K562 (cell line): ENCODE results near the gene ATP5F1D. TPM values are rescaled to one million over a fixed set of nuclear protein-coding genes. Genes with fewer than 3 reads are reported as not detected.

Experiments used
- CTCF ChIP-seq, 3 experiments: IDR thresholded peaks in 2 of 3; conservative IDR thresholded peaks in 1 of 3; 2 replicates each; pipeline ENCODE4 v1.5.1; 2011 to 2012; ENCODE audit warnings: low read length in 3 of 3, mild to moderate bottlenecking in 3 of 3, control low read depth in 2 of 3, improper control_type of control experiment in 1 of 3, inconsistent platforms in 1 of 3, low read depth in 1 of 3, mixed read lengths in 1 of 3, moderate library complexity in 1 of 3; ENCODE audit not compliant: insufficient read depth in 2 of 3
- DPF2 ChIP-seq: fragments of 450-650 bp; IDR thresholded peaks from 2 replicates; pipeline ENCODE4 v1.6.1; 2016
- ELF4 ChIP-seq: fragments of 450-650 bp; formaldehyde crosslinking; IDR thresholded peaks from 2 replicates; pipeline ENCODE4 v1.4.0; 2022; ENCODE audit warnings: missing genetic modification characterization
- HDAC1 ChIP-seq, 2 experiments: fragments of 450-650 bp; IDR thresholded peaks; 2 replicates each; pipeline ENCODE4 v1.6.1; 2016 to 2017; ENCODE audit warnings: inconsistent platforms in 1 of 2, mild to moderate bottlenecking in 1 of 2, moderate library complexity in 1 of 2
- IRF1 ChIP-seq: sonication (generic); formaldehyde crosslinking; IDR thresholded peaks from 2 replicates; pipeline ENCODE4 v1.8.0; 2022; ENCODE audit warnings: missing genetic modification reagents, mild to moderate bottlenecking, borderline replicate concordance
- KAT7 ChIP-seq: sonication (generic); formaldehyde crosslinking; IDR thresholded peaks from 2 replicates; pipeline ENCODE4 v1.8.0; 2022; ENCODE audit warnings: missing genetic modification reagents, mild to moderate bottlenecking, borderline replicate concordance
- KDM4B ChIP-seq, 2 experiments: fragments of 450-650 bp in 1 of 2; sonication (generic) in 1 of 2; IDR thresholded peaks; 2 replicates each; pipeline ENCODE4 v1.6.1; 2016 to 2017; ENCODE audit warnings: borderline replicate concordance in 2 of 2, antibody characterized with exemption in 1 of 2, low read depth in 1 of 2, mild to moderate bottlenecking in 1 of 2
- MAZ ChIP-seq, 2 experiments: fragments of 450-650 bp in 1 of 2; sonication (generic) in 1 of 2; formaldehyde crosslinking; IDR thresholded peaks in 1 of 2; conservative IDR thresholded peaks in 1 of 2; 2 replicates each; pipeline versions ENCODE4 v1.4.0 to v1.5.0; 2020; ENCODE audit warnings: mild to moderate bottlenecking in 1 of 2, missing genetic modification reagents in 1 of 2
- MTA3 ChIP-seq: fragments of 450-650 bp; formaldehyde crosslinking; IDR thresholded peaks from 2 replicates; pipeline ENCODE4 v1.6.1; 2017; ENCODE audit warnings: mild to moderate bottlenecking, borderline replicate concordance
- OTX1 ChIP-seq: fragments of 450-650 bp; formaldehyde crosslinking; IDR thresholded peaks from 2 replicates; pipeline ENCODE4 v1.4.0; 2022; ENCODE audit warnings: mild to moderate bottlenecking
- PHF8 ChIP-seq: fragments of 200-600 bp; sonication (generic); IDR thresholded peaks from 2 replicates; pipeline ENCODE4 v1.6.1; 2012; ENCODE audit warnings: mixed run types, mild to moderate bottlenecking, inconsistent platforms, low read length, moderate library complexity, borderline replicate concordance
- SREBF1 ChIP-seq: fragments of 150-350 bp; IDR thresholded peaks from 2 replicates; pipeline ENCODE4 v1.6.1; 2014; ENCODE audit warnings: antibody characterized with exemption, low read depth, low read length, borderline replicate concordance
- SRSF7 ChIP-seq: fragments of 200-400 bp; formaldehyde crosslinking; optimal IDR thresholded peaks from 2 replicates; pipeline ENCODE3; 2017; ENCODE audit warnings: mild to moderate bottlenecking, low read depth, low read length
- TAF1 ChIP-seq: IDR thresholded peaks from 2 replicates; pipeline ENCODE4 v1.6.1; 2011; ENCODE audit warnings: mild to moderate bottlenecking, low read length, moderate library complexity; ENCODE audit not compliant: insufficient read depth, control insufficient read depth, severe bottlenecking; ENCODE audit errors: extremely low read depth
- ZNF263 ChIP-seq: sonication (generic); formaldehyde crosslinking; IDR thresholded peaks from 2 replicates; pipeline ENCODE4 v1.8.0; 2022; ENCODE audit warnings: mild to moderate bottlenecking, missing genetic modification reagents, borderline replicate concordance
- polyA plus RNA-seq, 8 experiments: library from polyadenylated mRNA; depleted of rRNA in 4 of 8; stranded (reverse) in 5 of 8; unstranded in 3 of 8; fragments of >200 nt; fragmentation: Nextera tagmentation in 2 of 8; fragmentation: Illumina TruSeq in 1 of 8; extraction: Ambion mirVana in 2 of 8; extraction: Trizol in 1 of 8; gene quantifications; 2 replicates each; pipeline versions ENCODE4 v1.2.1 to v1.2.3, GENCODE V29; 2011 to 2014; ENCODE audit warnings: inconsistent platforms in 1 of 8, missing spikeins in 1 of 8
- total RNA-seq, 7 experiments: library from RNA; depleted of rRNA in 6 of 7; stranded (reverse); fragments of >200 nt in 6 of 7; fragmentation: Illumina TruSeq in 2 of 7; extraction: Trizol in 2 of 7; gene quantifications; 2 replicates each; pipeline versions ENCODE4 v1.2.1 to v1.2.3, GENCODE V29; 2011 to 2021; ENCODE audit warnings: low replicate concordance in 1 of 7

Gene ATP5F1D
- total and polyA plus RNA-seq, 9 of the 15 experiments (the other 6 are each of a cell fraction or from before 2014, with no cell fraction given): 3.9 to 409 (median 36.8) TPM

- TF ChIP-seq KDM4B (IDR thresholded peaks at IDR 0.05; ENCODE audit: borderline replicate concordance in 2 of 2, low read depth in 1 of 2) (no peak), HDAC1 (IDR thresholded peaks at IDR 0.05) (peak in 1 of 2 experiments; percentile 1; a peak in 1 of 4 replicates), CTCF (IDR thresholded peaks at IDR 0.05 in 2 of 3, conservative IDR thresholded peaks at IDR 0.05 in 1 of 3; ENCODE audit: insufficient read depth in 2 of 3, low read depth in 1 of 3, low read length in 3 of 3) (peak; percentile 31 to 48 (median 37); a peak in 4 of 6 replicates), MTA3 (0 out of 2 replicates have a peak, but pooled peaks have one; percentile 13), MAZ (CRISPR knock-in tag; conservative IDR thresholded peaks at IDR 0.05 in 1 of 2, IDR thresholded peaks at IDR 0.05 in 1 of 2) (peak in 1 of 2 experiments; percentile 12; a peak in 1 of 4 replicates), SREBF1 (no peak), ZNF263 (CRISPR knock-in tag) (peak; percentile 58; the same call in 1 of the 2 replicates), IRF1 (CRISPR knock-in tag) (0 out of 2 replicates have a peak, but pooled peaks have one; percentile 10), PHF8 (peak; percentile 9; the same call in 1 of the 2 replicates), SRSF7 (no peak), ELF4 (0 out of 2 replicates have a peak, but pooled peaks have one; percentile 41), KAT7 (CRISPR knock-in tag) (0 out of 2 replicates have a peak, but pooled peaks have one; percentile 1), DPF2 (0 out of 2 replicates have a peak, but pooled peaks have one; percentile 8), TAF1 (no peak), OTX1 (peak; percentile 76; the same call in 1 of the 2 replicates)
These were observed 19.9 kb downstream of the ATP5F1D start (continued) for GRCh38 chr19:1261538-1261797.
